Glomerular endothelial cell (primary cell): ENCODE measurements around the gene BHLHE40. TPM values are rescaled to one million over a fixed set of nuclear protein-coding genes. Genes with fewer than 3 reads are reported as not detected.

Source experiments
- DNase-seq: peaks from one replicate; pipeline ENCODE4 v3.0.0-alpha.2; 2011; ENCODE audit warnings: low read depth, low spot score; ENCODE audit errors: extremely low read depth
- total RNA-seq: library from RNA; depleted of rRNA; stranded (reverse); fragments of >200 nt; gene quantifications from 2 replicates; pipeline ENCODE4 v1.2.3, GENCODE V29; 2015

BHLHE40 gene
- 50.3 and 74.4 TPM in 2 replicates for total RNA-seq

DNA sequence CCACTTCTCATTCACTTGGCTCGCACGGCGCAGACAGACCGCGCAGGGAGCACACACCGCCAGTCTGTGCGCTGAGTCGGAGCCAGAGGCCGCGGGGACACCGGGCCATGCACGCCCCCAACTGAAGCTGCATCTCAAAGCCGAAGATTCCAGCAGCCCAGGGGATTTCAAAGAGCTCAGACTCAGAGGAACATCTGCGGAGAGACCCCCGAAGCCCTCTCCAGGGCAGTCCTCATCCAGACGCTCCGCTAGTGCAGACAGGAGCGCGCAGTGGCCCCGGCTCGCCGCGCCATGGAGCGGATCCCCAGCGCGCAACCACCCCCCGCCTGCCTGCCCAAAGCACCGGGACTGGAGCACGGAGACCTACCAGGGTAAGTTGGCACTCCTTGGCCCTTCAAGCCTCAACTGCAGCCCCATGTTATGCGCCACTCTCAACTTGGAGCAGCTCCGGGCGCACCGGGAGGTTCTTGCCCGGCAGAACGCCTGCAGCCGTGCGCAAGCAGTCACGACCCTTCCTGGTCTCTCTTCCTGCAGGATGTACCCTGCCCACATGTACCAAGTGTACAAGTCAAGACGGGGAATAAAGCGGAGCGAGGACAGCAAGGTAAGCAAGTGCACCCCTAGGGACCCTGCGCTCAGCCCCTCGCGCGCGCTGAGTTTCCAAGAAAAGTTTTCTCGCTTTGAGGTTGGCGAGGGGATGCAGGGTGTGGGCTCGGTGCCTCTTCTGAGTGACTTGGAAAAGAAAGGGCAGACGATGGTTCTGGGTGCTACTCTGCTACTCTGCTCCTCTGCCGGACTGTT is at the start of gene BHLHE40:
Gene BHLHE40 (plus strand): TSS at position 10 of the 801 bp plus-strand sequence. CDS start 282 bp downstream, at position 292.
- DNase-seq, result no peak

DNA sequence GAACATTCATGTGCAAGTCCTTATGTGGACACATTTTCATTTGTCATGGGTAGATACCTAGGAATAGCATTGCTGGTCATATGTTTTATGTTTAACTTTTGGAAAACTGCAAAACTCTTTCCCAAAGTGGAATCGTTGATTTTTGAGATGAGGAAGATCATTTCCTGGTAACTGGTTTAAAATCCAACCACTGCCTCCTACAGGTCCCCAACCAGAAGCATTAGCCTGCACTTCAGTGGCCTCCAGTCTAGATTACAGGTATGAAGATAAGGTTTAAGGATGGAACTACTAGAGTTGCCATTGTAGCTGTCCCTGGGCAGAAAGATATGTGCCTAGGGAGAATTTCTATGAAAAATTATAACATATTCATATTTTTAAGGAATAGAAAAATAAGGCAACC is 48.7 kb upstream of the BHLHE40 start:
- DNase-seq, result no peak

DNA sequence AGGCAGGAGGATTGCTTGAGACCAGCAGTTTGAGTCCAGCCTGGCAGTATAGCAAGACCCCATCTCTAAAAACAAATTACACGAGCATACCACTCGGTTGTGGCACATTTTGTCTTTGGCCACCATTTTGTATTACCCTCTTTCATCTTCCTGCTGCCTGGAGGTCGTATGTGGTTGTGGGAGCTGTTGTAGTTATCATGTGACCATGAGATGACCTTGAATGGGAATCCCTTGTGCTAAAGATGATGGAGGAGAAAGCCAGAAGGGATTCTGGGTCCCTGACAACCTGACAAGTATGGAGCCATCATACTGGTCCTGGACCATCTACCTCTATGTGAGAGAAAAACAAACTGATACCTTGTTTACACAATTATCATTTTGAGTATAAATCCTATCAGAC is 45.2 kb upstream of the BHLHE40 start:
- DNase-seq, result no peak

DNA sequence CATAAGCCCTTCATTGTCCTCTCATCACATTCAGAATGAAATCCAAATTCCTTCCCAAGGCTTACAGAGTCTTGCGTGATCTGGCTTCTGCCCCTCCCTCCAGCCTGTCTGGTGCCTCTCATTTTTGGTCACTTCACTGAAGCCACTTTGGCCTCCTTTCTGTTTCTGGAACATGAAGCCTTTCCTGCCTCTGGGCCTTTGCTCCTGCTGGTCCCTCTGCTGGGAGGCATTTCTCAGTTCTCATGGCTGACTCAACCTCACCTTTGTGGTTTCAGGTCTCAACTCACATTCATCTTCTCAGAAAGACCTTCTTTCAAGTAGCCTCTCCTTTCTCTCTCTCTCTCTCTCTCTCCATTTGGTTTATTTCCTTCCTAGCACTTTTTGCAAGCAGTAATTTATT is 43.9 kb upstream of the BHLHE40 start:
- no peak for DNase-seq

DNA sequence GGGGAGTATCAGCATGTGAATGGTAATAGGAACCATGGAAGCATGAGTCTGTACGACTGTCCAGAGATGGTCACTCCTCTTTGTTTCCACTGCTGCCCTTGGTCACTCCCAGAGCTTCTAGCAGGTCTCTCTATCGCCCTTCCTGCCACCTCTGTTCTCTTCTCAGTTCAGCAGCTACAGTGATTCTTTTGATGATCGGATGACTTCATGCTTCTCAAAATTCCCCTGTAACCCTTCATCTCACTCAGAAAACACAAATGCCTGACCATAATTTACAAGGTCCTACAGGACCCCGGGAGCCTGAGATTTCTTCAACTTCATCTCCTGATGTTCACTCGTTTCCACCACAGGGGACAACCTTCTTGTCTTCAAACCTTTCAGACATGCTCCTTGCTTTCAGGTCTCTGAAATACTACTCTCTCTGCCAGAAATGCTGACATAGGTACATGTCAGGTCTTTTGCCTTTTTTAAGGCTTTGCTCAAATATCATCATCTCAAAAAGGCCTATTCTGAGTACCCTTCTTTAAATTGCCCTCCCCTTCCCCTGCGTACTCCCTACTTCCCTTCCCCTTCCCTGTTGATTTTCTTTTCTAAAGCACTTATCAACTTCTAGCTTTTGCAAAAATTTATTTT is 42.1 kb upstream of the BHLHE40 start:
- no peak for DNase-seq

DNA sequence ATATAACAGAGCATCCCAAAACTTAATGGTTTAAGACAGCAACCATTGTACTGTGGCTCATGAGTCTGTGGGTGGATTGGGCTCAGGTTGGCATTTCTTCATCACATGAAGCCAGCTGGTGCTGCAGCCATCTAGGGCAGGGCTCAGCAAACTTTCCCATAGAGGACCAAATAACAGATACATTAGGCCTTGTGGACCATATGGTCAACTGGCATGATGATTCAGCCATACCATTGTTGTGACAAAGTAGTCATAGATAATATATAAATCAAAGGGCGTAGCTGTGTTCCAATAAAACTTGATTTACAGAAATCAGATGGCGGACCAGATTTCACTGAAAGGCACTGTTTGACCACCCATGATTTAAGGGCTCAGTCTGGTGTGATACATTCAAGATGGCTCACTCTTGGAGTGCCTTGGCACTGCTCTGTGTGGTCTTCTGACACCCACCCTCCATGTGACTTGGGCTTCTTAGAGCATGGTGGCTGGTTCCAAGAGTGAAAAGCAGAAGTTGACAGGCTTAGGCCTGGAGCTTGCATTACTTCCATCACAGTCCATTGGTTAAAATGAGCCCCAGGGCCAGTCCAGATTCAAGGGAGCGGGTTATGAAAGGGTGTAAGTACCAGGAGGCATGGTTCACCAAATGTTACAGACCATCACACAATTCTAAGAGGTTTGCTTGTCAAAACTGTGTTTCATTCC is 40.8 kb upstream of the BHLHE40 start:
- DNase-seq, result no peak

DNA sequence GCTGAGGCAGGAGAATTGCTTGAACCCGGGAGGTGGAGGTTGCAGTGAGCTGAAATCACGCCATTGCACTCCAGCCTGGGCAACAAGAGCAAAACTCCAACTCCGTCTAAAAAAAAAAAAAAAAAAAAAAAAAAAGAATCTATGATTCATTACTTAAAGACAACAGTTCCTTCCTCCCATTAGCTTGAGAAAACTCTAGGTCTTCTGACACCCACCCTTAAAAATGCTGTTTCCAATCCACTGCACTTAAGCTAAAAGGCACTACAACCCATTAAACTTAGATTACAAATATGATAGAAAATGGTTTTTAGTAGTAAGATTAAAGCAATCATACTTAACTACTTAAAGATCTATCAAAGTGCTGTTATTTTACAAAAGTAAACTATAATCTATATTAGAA is 40.0 kb upstream of the BHLHE40 start:
- DNase-seq, result no peak

DNA sequence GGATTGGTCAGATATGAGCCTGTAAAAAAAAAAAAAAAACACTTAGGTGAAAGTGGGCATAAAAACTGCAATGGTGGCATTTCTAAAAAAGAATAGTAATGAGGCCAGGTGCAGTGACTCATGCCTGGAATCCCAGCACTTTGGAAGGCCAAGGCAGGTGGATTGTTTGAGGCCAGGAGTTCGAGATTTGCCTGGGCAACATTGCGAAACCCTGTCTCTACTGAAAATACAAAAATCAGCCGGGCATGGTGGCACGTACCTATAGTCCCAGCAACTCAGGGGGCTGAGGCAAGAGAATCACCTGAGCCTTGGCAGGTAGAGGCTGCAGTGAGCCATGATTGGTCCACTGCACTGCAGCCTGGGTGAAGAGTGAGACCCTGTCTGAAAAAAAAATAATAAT is 38.3 kb upstream of the BHLHE40 start:
- no peak for DNase-seq

DNA sequence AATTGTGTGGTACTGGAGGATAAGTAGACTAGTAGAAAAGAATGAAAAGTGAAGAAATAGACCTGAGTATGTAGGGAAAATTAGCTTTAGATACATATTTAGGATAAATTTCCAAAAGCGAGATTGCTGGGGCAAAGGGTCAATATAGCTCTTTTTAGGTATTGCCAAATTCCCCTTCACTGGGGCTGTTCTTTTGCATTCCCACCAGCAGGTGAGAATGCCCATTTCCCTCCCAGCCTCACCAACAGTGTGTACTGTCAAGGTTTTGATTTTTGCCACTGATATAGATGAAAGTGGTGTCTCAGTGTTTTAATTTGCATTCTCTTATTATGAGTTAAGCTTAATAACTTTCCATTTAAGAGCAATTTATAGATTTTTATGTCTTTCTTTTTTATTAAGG is 35.7 kb upstream of the BHLHE40 start:
- no peak for DNase-seq

DNA sequence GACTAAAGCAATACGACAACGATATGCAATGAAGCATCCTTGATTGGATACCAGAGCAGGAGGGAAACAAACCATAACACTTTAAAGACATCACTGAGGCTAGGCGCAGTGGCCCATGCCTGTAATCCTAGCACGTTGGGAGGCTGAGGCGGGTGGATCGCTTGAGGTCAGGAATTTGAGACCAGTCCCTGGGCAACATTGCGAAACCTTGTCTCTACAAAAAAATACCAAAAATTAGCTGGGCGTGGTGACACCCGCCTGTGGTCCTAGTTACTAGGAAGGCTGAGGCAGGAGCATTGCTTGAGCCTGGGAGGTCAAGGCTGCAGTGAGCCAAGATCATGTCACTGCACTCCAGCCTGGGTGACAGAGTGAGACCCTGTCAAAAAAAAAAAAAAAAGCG is 33.9 kb upstream of the BHLHE40 start:
- no peak for DNase-seq

DNA sequence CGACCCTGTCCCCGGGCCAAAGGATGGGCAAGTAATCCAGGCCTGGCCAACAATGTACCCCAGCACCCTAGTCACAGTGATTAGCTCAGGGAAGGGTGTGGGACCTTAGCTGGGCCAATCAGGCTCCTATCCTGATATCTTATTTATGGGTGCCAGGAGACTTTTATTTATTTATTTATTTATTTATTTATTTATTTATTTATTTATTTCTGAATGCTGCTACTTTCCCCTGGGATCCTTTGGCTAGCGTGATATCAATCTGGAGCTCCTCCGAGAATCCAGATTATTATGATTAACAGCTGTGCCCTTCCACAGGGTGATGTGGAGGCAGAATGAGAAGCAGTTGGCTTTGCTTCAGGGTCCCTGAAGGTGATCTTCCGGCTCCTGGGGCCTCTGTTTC is 32.2 kb upstream of the BHLHE40 start:
- no peak for DNase-seq

DNA sequence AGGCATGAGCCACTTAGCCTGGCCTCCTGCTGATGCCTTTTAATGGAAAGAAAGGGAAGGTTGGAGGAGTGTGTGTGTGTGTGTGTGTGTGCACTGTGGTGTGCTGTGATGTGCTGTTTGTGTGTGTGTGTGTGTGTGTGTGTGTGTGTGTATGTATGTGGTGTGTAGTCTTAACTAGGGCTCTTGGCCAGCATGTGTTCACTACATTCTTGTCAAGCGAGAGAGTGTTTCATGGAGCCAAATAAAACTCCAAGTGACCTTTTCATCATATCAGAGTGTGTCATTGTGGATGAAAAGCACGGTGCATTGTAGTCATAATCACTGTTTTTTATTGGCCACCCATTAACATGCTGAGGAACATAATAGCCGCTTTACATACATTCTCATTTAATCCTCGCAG is 30.8 kb upstream of the BHLHE40 start:
- no peak for DNase-seq

DNA sequence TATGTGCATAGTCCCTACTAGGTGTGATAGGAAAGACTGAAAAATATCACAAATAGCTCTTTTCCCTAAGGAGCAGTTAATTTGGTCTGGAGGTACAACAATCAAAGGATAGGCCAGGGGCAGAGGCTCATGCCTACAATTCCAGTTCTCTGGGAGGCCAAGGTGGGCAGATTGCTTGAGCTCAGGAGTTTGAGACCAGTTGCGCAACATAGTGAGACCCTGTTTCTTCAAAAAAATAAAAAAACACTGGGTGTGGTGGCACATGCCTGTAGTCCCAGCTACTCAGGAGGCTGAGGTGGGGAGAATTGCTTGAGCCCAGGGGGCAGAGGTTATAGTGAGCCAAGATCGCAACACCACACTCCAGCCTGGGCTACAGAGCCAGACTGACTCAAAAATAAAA is 30.2 kb upstream of the BHLHE40 start:
- DNase-seq, result no peak

DNA sequence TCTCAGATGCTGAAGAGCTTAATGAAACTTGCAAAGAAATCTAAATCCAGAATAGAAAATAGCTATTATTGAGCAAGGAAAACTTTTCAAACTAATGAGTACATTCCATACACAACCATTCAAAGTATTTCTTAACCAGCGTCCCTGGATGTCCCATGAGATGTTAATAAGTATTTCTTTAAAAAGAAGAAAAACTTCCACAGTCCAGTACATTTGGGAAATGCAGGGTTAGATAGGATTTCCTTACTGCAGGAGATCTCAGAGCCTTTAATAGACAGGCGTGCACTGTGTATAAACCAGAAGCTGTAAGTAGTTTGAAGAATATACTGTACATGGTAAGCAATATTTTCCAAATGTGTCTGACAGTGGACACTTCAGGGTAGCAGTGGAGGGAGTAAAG is 29.6 kb upstream of the BHLHE40 start:
- DNase-seq, result no peak

DNA sequence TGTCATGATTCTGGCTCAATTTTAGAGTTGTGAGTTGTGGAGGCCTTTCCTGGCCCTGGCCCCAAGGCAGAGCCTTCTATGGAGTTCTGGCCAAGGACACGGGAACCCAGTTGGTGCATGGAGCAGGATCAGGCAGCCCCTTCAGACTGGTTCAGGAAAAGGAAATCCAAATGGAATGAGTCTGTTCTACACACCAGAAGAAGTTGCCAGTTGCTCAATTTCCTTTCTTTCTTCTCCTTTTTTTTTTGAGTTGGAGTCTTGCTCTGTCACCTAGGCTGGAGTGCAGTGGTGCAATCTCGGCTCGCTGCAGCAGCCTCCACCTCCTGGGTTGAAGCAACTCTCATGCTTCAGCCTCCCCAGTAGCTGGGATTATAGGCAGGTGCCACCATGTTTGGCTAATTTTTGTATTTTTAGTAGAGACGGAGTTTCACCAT is 28.9 kb upstream of the BHLHE40 start:
- no peak for DNase-seq

DNA sequence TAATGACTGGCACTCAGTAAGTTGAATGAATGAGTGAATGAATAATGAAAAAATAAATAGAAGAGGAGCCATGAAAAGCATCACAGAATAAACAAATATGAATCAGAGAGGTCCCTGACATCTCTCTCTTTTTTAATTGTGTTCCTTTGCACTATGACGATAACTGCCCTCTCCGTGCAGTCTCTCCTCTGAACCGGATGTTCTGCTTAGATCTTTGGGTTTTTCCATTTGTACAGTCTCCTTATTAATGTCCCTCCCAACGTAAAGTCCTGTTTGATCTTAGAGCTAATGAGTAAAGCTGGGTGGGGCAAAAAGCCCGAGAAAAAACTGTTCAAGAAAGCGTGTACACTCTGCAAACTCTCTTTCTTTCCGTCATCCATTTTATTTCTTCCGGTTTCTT is 28.3 kb upstream of the BHLHE40 start:
- DNase-seq, result no peak

DNA sequence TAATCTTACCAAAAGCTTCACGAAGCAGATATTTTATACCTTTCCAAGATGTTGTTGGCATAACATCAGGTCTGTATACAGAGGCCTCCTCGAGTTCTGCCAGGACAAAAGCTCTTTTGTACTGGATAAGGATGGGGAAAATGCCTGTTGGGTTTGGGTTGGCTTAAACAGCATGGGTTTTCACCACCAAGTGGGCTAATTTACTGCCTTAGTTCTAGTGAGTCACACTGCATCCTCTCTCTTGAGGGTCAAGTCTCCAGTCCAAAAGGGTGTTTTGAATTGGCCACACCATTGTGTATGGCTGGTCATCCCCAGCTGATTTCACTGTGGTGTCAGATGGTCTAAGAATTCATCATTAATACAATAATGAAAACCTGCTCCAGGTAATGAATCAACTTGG is 26.1 kb upstream of the BHLHE40 start:
- no peak for DNase-seq

DNA sequence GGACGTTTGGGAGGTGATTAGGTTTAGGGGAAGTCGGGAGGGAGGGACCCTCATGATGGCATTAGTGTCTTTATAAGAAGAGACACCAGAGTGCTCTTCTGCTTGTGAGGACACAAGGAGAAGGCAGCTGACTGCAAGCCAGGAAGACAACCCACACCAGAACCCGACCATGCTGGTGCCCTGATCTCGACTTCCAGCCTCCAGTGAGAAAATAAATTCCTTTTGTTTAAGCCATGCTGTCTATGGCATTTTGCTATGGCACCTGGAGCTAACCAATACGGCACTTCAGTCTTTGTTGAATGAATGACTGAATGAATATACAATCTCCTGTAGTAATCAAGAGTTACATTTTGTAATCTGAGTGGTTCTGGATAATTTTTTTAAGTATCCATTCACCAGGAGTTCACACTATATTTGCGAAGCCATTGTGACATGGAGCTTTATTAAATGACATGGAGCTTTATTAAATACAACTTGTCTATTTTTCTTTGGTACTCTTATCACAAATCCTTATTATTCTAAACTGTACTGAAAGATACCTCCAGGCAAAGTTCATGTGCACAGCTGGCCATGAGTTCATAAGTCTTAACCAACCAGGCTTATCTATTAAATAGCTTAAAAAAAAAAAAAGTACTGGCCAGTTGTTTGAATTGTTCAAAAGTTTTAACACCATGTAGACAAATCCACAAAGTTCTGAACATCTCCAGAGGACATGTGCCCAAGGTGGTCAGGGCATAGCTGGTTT is 24.8 kb upstream of the BHLHE40 start:
- DNase-seq, result no peak

DNA sequence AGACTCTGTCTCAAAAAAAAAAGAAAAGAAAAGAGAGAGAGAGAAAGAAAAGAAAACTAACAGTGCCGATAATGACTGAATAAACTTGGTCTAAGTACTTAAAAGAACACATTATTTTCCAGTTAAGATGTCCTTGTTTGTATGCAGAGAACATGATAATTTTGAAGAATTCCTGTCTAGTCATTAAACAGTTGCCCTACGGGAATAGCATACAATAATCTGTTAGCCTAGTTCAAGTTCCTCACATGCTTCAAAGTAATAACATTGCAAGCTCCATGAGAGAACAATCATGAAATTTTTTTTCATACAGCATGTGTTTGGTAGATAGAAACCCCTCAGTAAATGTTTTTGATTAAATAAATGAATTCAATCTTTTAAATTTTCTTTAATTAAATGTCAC is 23.1 kb upstream of the BHLHE40 start:
- no peak for DNase-seq

DNA sequence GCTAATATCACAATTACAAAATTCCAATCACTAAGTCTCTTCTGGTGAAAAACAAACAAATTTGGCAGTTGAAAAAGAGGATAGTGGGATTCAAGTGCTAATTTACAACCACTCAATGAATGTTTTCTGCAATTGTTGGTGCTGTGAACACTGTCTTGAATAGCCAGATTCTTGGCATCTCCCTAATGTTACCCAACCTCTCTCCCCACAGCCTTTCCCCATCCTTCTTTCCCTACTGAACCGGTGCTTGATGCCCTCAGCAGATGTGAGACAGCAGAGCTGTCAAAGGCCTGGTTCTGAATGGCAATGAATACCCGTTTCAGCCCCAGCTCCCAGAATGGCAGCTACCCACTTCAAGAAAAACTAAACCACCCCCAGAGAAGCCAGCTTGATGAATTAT is 22.5 kb upstream of the BHLHE40 start:
- DNase-seq, result no peak

DNA sequence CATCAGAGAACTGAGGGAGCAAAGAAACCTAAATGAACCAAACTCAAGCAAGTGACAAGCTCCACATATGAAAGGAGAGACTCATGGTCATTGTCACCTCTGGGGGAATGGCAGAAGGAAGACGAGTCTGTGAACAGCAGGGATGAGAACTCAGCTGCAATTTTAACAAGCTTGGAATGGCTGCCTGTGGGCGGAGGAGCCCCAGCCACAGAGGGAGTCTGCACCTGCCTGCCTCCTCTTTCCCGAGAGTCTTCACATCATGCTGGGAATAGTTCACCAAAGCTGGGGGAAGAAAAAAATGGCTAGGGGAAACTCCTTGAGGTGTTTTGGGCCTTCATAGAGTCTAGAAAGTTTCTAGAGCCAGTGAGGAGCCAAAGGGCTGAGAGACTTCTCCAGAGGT is 21.3 kb upstream of the BHLHE40 start:
- DNase-seq, result no peak
